Natural killer cell (primary cell): Measurements from ENCODE around the gene NIPBL. TPM values are rescaled to one million over a fixed set of nuclear protein-coding genes. Genes with fewer than 3 reads are reported as not detected.
A peak's percentile ranks its signal among the peaks of the same experiment; 100 is the strongest.
"Not testable (repeated sequence)": the region's sequence is repeated elsewhere in the genome, so short reads cannot be mapped to it uniquely, and the experiment has no call there.

Source experiments
- ATAC-seq, 3 donors: fragments of 150-1000 bp in 2 of 3; fragments of 200-7000 bp in 1 of 3; cut with Tn5 transposase; 1 replicate in 1 of 3; 2 replicates in 2 of 3; pipeline ENCODE4 v1.10.0; 2021; ENCODE audit warnings: mild to moderate bottlenecking in 2 of 3, moderate library complexity in 2 of 3
- DNase-seq, 2 donors: peaks; one replicate each; pipeline versions ENCODE4 v3.0.0 to v3.0.0-alpha.2; 2013 to 2021; ENCODE audit warnings: mixed read lengths in 1 of 2
- H3K27ac ChIP-seq: one replicate; pipeline ENCODE4 v1.5.1; 2013; ENCODE audit warnings: mild to moderate bottlenecking, low read length
- H3K27me3 ChIP-seq: one replicate; pipeline ENCODE4 v1.6.1; 2013; ENCODE audit warnings: low read length; ENCODE audit not compliant: control insufficient read depth, insufficient read depth
- H3K36me3 ChIP-seq: one replicate; pipeline ENCODE4 v1.6.1; 2013; ENCODE audit warnings: low read length; ENCODE audit not compliant: control insufficient read depth, insufficient read depth
- H3K4me1 ChIP-seq: one replicate; pipeline ENCODE4 v1.6.1; 2013; ENCODE audit warnings: low read length; ENCODE audit not compliant: control insufficient read depth, insufficient read depth
- H3K4me3 ChIP-seq: one replicate; pipeline ENCODE4 v1.5.1; 2013; ENCODE audit warnings: low read length
- H3K9me3 ChIP-seq: one replicate; pipeline ENCODE4 v1.6.1; 2013; ENCODE audit warnings: low read length; ENCODE audit not compliant: control insufficient read depth, insufficient read depth
- H3K27ac Mint-ChIP-seq, 2 donors: one replicate each; pipeline ENCODE4 v1.8.0; 2022; ENCODE audit warnings: mild to moderate bottlenecking in 2 of 2, mixed read lengths in 2 of 2, moderate library complexity in 1 of 2
- H3K27me3 Mint-ChIP-seq, 2 donors: one replicate each; pipeline ENCODE4 v1.8.0; 2022; ENCODE audit warnings: low read depth in 2 of 2, mixed read lengths in 2 of 2
- H3K36me3 Mint-ChIP-seq: one replicate; pipeline ENCODE4 v1.8.0; 2022; ENCODE audit warnings: mixed read lengths
- H3K4me1 Mint-ChIP-seq, 2 donors: one replicate each; pipeline ENCODE4 v1.8.0; 2022; ENCODE audit warnings: mixed read lengths in 2 of 2
- H3K4me3 Mint-ChIP-seq: one replicate; pipeline ENCODE4 v1.8.0; 2022; ENCODE audit warnings: mild to moderate bottlenecking, moderate library complexity, mixed read lengths
- H3K9me3 Mint-ChIP-seq, 2 donors: one replicate each; pipeline ENCODE4 v1.8.0; 2022; ENCODE audit warnings: mixed read lengths in 2 of 2
- CTCF ChIP-seq: fragments of 200-600 bp; IDR thresholded peaks from one replicate; pipeline ENCODE4 v1.8.0; 2022; ENCODE audit warnings: antibody characterized with exemption
- WGBS: methylation state at CpG from one replicate; pipeline ENCODE4 v1.1.7; 2013; ENCODE audit warnings: missing lambda C conversion rate; ENCODE audit not compliant: insufficient coverage; 5-methylcytosine and 5-hydroxymethylcytosine counted together
- intact Hi-C: fragments of 100-400 bp; cut with micrococcal nuclease; formaldehyde crosslinking; loops from one replicate; pipeline ENCODE4 v1.14.2; 2022
- total RNA-seq, 4 donors: library from RNA; stranded (reverse); fragments of 120-200 nt in 1 of 4; gene quantifications; one replicate each; pipeline versions ENCODE4 v1.2.3 to v1.2.4, GENCODE V29; 2013 to 2022

Gene NIPBL
- total RNA-seq, 3 donors from 2014 or later (not counting 1 experiment from before 2014, with no cell fraction given), result 137 to 153 (median 145) TPM

GRCh38 chr5:36908544-36909260 is 32.1 kb downstream of the NIPBL start:
- WGBS, result 60% methylated on average over 1 of the region's 2 CpGs
- Histone ChIP-seq H3K4me3 (no peak overlapping the region), H3K36me3 (no peaks in the 10 kb centered on the region), H3K27ac (no peak overlapping the region), H3K4me1 (peaks cover 10% of the 10 kb centered on the region), H3K9me3 (no peaks in the 10 kb centered on the region), H3K27me3 (no peaks in the 10 kb centered on the region)
- H3K9me3 Mint-ChIP-seq, result no peaks in the 10 kb centered on the region
- peak in 2 of 3 donors; percentile 36 to 41 for ATAC-seq
- no peaks in the 10 kb centered on the region for H3K36me3 Mint-ChIP-seq
- peak overlapping the region; percentile 25 for H3K4me3 Mint-ChIP-seq
- H3K27me3 Mint-ChIP-seq, result no peaks in the 10 kb centered on the region
- no peak for DNase-seq
- intact Hi-C loops, result no loop called here
- no peak for TF ChIP-seq CTCF
- H3K27ac Mint-ChIP-seq, result peak overlapping the region; percentile 12 to 45
- H3K4me1 Mint-ChIP-seq, result peaks cover 47 to 49% of the 10 kb centered on the region in 2 donors

- Histone ChIP-seq H3K36me3 (no peaks in the 10 kb centered on the region), H3K9me3 (no peaks in the 10 kb centered on the region), H3K4me1 (no peaks in the 10 kb centered on the region), H3K27me3 (no peaks in the 10 kb centered on the region), H3K4me3 (no peak overlapping the region), H3K27ac (no peak overlapping the region)
- intact Hi-C loops, result no loop called here
- Mint-ChIP-seq H3K9me3 (no peaks in the 10 kb centered on the region), H3K27ac (no peak overlapping the region), H3K4me1 (peaks cover 35 to 40% of the 10 kb centered on the region in 2 donors), H3K27me3 (no peaks in the 10 kb centered on the region), H3K36me3 (no peaks in the 10 kb centered on the region), H3K4me3 (no peak overlapping the region)
- ATAC-seq (no peak), DNase-seq (no peak)
- no peak for TF ChIP-seq CTCF
Observed at GRCh38 chr5:36915653-36916052, 39.1 kb downstream of the NIPBL start.

GRCh38 chr5:36916614-36917013 is 40.0 kb downstream of the NIPBL start:
- H3K27ac ChIP-seq, H3K4me3 ChIP-seq, H3K36me3 Mint-ChIP-seq, H3K4me3 Mint-ChIP-seq, H3K9me3 Mint-ChIP-seq, DNase-seq, H3K36me3 ChIP-seq, H3K27me3 Mint-ChIP-seq, intact Hi-C loops, H3K9me3 ChIP-seq, H3K4me1 ChIP-seq, ATAC-seq, H3K27me3 ChIP-seq: not testable (repeated sequence)
- WGBS, result no CpG with 5 or more reads among the region's 4 CpGs
- Mint-ChIP-seq H3K27ac (peak overlapping the region in 1 of 2 donors; percentile 16), H3K4me1 (peaks cover 45 to 49% of the 10 kb centered on the region in 2 donors)

- H3K27ac ChIP-seq, H3K9me3 Mint-ChIP-seq, H3K4me3 ChIP-seq, intact Hi-C loops, DNase-seq, H3K4me3 Mint-ChIP-seq, H3K27me3 Mint-ChIP-seq, H3K9me3 ChIP-seq, H3K27me3 ChIP-seq, H3K36me3 Mint-ChIP-seq, ATAC-seq, H3K4me1 ChIP-seq, H3K36me3 ChIP-seq: not testable (repeated sequence)
- peak overlapping the region in 1 of 2 donors; percentile 24 for H3K27ac Mint-ChIP-seq
- peaks cover 45 to 55% of the 10 kb centered on the region in 2 donors for H3K4me1 Mint-ChIP-seq
- 100% methylated on average over 1 of the region's 1 CpG for WGBS
Observed at GRCh38 chr5:36917358-36917757, 40.8 kb downstream of the NIPBL start.
